Endothelial cell (in vitro differentiated cells): ENCODE measurements around the gene METTL27. TPM values are rescaled to one million over a fixed set of nuclear protein-coding genes. Genes with fewer than 3 reads are reported as not detected.

ENCODE experiments used
- DNase-seq: peaks from one replicate; pipeline ENCODE4 v3.0.0; 2021; ENCODE audit warnings: low spot score
- H3K27ac Mint-ChIP-seq: one replicate; pipeline ENCODE4 v1.8.0; 2021; ENCODE audit warnings: mixed read lengths, inconsistent platforms; ENCODE audit not compliant: unreplicated experiment
- H3K27me3 Mint-ChIP-seq: one replicate; pipeline ENCODE4 v1.8.0; 2021; ENCODE audit warnings: mild to moderate bottlenecking, moderate library complexity, mixed read lengths, inconsistent platforms; ENCODE audit not compliant: unreplicated experiment
- H3K36me3 Mint-ChIP-seq: one replicate; pipeline ENCODE4 v1.8.0; 2021; ENCODE audit warnings: mild to moderate bottlenecking, low read depth, mixed read lengths, inconsistent platforms; ENCODE audit not compliant: unreplicated experiment
- H3K4me1 Mint-ChIP-seq: one replicate; pipeline ENCODE4 v1.8.0; 2021; ENCODE audit warnings: mild to moderate bottlenecking, mixed read lengths, inconsistent platforms; ENCODE audit not compliant: unreplicated experiment
- H3K4me3 Mint-ChIP-seq: one replicate; pipeline ENCODE4 v1.8.0; 2021; ENCODE audit warnings: mild to moderate bottlenecking, mixed read lengths, inconsistent platforms; ENCODE audit not compliant: unreplicated experiment
- H3K9me3 Mint-ChIP-seq: one replicate; pipeline ENCODE4 v1.8.0; 2021; ENCODE audit warnings: mixed read lengths, inconsistent platforms; ENCODE audit not compliant: unreplicated experiment
- CTCF ChIP-seq: fragments of 200-600 bp; sonication (generic); IDR thresholded peaks from one replicate; pipeline ENCODE4 v1.5.0; 2021; ENCODE audit warnings: antibody characterized with exemption; ENCODE audit not compliant: unreplicated experiment
- total RNA-seq: library from RNA; stranded (reverse); fragmentation: NEBNext Ultra II Directional; extraction: Animal tissue kit (Norgen Biotek cat#: 25700); gene quantifications from one replicate; pipeline ENCODE4 v1.2.1, GENCODE V29; 2021; ENCODE audit not compliant: unreplicated experiment

METTL27 gene
- total RNA-seq, 1 donor from 2014 or later, result 6.1 TPM

DNA sequence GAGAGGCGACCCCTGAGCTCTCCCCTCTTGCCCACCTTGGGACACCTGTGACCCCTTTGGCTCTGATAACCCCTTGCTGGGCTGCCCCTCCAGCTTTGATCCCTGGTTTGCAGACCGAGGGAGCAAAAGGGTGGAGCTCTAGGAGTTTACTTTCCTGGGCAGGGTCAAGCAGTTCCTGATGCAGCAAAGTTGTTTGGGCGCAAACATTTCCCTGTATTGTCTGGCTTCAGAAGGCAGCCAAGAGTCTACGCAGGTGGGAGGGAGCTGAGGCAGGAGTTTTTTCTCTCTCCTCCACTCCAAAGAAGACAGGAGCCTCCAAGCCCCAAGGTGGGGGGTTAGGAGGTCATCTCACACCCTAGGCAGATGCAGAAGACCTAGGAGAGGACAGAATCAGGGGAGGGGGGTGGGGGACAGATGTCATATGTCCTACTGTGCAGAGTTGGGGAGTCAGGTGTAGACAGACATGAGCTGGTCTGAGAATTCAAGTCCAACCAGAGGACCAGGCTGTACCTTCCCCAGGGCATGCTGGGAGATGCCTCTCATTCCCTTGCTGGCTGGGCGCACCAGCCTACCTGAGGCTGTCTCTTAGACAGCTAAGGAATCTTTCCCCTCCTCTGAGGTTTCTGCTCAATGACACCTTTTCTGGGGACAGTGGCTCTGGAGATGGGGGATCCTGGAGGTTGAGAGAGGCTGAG is 39.2 kb upstream of the METTL27 start:
- Mint-ChIP-seq H3K4me3 (no peak overlapping the region), H3K27me3 (peaks cover 5% of the 10 kb centered on the region), H3K4me1 (peaks cover 13% of the 10 kb centered on the region), H3K9me3 (no peaks in the 10 kb centered on the region), H3K36me3 (no peaks in the 10 kb centered on the region), H3K27ac (peak overlapping the region; percentile 24)
- TF ChIP-seq CTCF, result no peak
- DNase-seq, result no peak

- Mint-ChIP-seq H3K27me3 (peaks cover 1% of the 10 kb centered on the region), H3K4me3 (no peak overlapping the region), H3K9me3 (no peaks in the 10 kb centered on the region), H3K36me3 (no peaks in the 10 kb centered on the region), H3K27ac (no peak overlapping the region), H3K4me1 (peaks cover 9% of the 10 kb centered on the region)
- no peak for TF ChIP-seq CTCF
- no peak for DNase-seq
These were observed 38.5 kb upstream of the METTL27 start for GRCh38 chr7:73880755-73881328.

GRCh38 chr7:73879977-73880681 is 37.8 kb upstream of the METTL27 start:
- no peak overlapping the region for H3K27ac Mint-ChIP-seq
- H3K9me3 Mint-ChIP-seq, result no peaks in the 10 kb centered on the region
- DNase-seq, result no peak
- peaks cover 1% of the 10 kb centered on the region for H3K27me3 Mint-ChIP-seq
- no peak for TF ChIP-seq CTCF
- peaks cover 8% of the 10 kb centered on the region for H3K4me1 Mint-ChIP-seq
- no peaks in the 10 kb centered on the region for H3K36me3 Mint-ChIP-seq
- no peak overlapping the region for H3K4me3 Mint-ChIP-seq

DNA sequence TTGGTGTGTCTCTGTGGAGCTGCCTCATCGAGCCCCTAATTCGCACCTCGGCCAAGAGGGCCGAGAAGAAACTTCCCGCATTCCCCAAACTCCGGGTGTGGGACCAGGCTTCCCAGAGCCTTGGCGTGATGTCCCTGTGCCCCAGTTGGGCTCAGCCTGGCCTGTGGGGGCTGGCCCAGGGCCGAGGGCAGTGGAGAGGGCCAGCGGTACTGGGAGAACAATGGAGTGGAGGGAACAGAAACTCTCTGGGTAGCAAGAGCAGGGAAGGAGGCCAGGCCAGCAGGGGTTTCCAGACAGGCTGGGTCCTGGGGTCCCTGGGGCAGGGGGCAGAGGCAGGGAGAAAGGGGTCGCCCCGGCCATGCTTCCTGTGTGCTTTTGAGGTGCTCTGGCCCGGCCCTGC is 34.7 kb upstream of the METTL27 start:
- no peaks in the 10 kb centered on the region for H3K9me3 Mint-ChIP-seq
- no peak for DNase-seq
- no peaks in the 10 kb centered on the region for H3K36me3 Mint-ChIP-seq
- no peak for TF ChIP-seq CTCF
- peaks cover 3% of the 10 kb centered on the region for H3K27me3 Mint-ChIP-seq
- H3K4me3 Mint-ChIP-seq, result no peak overlapping the region
- H3K4me1 Mint-ChIP-seq, result peaks cover 8% of the 10 kb centered on the region
- H3K27ac Mint-ChIP-seq, result no peak overlapping the region

DNA sequence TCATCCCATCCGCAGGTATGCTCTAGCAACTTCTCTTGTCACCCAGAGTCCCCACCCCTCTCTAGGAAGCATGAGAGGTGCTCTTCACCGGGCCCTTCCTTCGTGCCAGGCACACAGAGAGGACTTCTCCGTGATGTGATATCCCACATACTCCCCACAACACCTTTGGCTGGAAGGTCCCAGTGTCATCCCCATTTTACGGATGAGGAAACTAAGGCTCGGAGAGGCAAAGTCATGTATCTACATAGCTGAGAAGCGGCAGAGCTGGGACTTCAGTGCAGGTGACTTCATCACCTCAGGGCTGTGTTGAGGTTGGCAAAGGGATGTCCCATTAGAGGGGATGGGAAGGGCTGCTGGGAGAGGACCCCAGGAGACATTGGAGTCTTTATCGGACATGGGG is 34.0 kb upstream of the METTL27 start:
- no peak overlapping the region for H3K4me3 Mint-ChIP-seq
- peaks cover 2% of the 10 kb centered on the region for H3K4me1 Mint-ChIP-seq
- H3K36me3 Mint-ChIP-seq, result no peaks in the 10 kb centered on the region
- peaks cover 3% of the 10 kb centered on the region for H3K27me3 Mint-ChIP-seq
- no peak for DNase-seq
- TF ChIP-seq CTCF, result no peak
- no peak overlapping the region for H3K27ac Mint-ChIP-seq
- no peaks in the 10 kb centered on the region for H3K9me3 Mint-ChIP-seq
